Stimulated activated naive CD8-positive, alpha-beta T cell treated with anti-CD3 and anti-CD28 coated beads, Interleukin-15, amount 100 ng/mL, for 72 hours (primary cell): ENCODE measurements around the gene XIRP2.

Experiments used
- ATAC-seq: fragments of 150-1000 bp; cut with Tn5 transposase; 2 replicates; pipeline ENCODE4 v1.10.0; 2021; ENCODE audit warnings: mild to moderate bottlenecking, moderate library complexity
- DNase-seq, 2 donors: peaks; one replicate each; pipeline ENCODE4 v3.0.0; 2021 to 2022
- H3K27ac Mint-ChIP-seq, 2 donors: one replicate each; pipeline ENCODE4 v1.8.0; 2022; ENCODE audit warnings: mild to moderate bottlenecking in 2 of 2, mixed read lengths in 2 of 2, moderate library complexity in 2 of 2
- H3K27me3 Mint-ChIP-seq: one replicate; pipeline ENCODE4 v1.8.0; 2022; ENCODE audit warnings: mixed read lengths
- H3K4me1 Mint-ChIP-seq: one replicate; pipeline ENCODE4 v1.8.0; 2022; ENCODE audit warnings: mild to moderate bottlenecking, mixed read lengths
- H3K4me3 Mint-ChIP-seq, 2 donors: one replicate each; pipeline ENCODE4 v1.8.0; 2022; ENCODE audit warnings: mild to moderate bottlenecking in 2 of 2, mixed read lengths in 2 of 2, moderate library complexity in 1 of 2
- H3K9me3 Mint-ChIP-seq, 2 donors: one replicate each; pipeline ENCODE4 v1.8.0; 2022; ENCODE audit warnings: mixed read lengths in 2 of 2

The XIRP2 gene

GRCh38 chr2:166917415-166917814 is 29.1 kb downstream of the XIRP2 start:
- no peaks in the 10 kb centered on the region for H3K27me3 Mint-ChIP-seq
- no peak overlapping the region for H3K27ac Mint-ChIP-seq
- DNase-seq (no peak), ATAC-seq (no peak)
- no peaks in the 10 kb centered on the region for H3K4me1 Mint-ChIP-seq
- no peak overlapping the region for H3K4me3 Mint-ChIP-seq
- H3K9me3 Mint-ChIP-seq, result peaks cover under 1 to 1% of the 10 kb centered on the region in 2 donors

GRCh38 chr2:166921261-166921896 is 33.1 kb downstream of the XIRP2 start:
- ATAC-seq (no peak), DNase-seq (no peak)
- Mint-ChIP-seq H3K27ac (no peak overlapping the region), H3K4me1 (no peaks in the 10 kb centered on the region), H3K4me3 (no peak overlapping the region), H3K27me3 (no peaks in the 10 kb centered on the region), H3K9me3 (no peaks in the 10 kb centered on the region)

- ATAC-seq (no peak), DNase-seq (no peak)
- Mint-ChIP-seq H3K27ac (no peak overlapping the region), H3K4me1 (no peaks in the 10 kb centered on the region), H3K27me3 (no peaks in the 10 kb centered on the region), H3K4me3 (no peak overlapping the region), H3K9me3 (no peaks in the 10 kb centered on the region)
Measured at GRCh38 chr2:166924967-166925366, 36.7 kb downstream of the XIRP2 start.

- H3K4me3 Mint-ChIP-seq, result no peak overlapping the region
- no peak for ATAC-seq
- no peaks in the 10 kb centered on the region for H3K4me1 Mint-ChIP-seq
- no peaks in the 10 kb centered on the region for H3K9me3 Mint-ChIP-seq
- no peaks in the 10 kb centered on the region for H3K27me3 Mint-ChIP-seq
- H3K27ac Mint-ChIP-seq, result no peak overlapping the region
- DNase-seq, result no peak
Measured at GRCh38 chr2:166926657-166927056, 38.4 kb downstream of the XIRP2 start.

GRCh38 chr2:166932032-166932431 is 43.8 kb downstream of the XIRP2 start:
- H3K4me3 Mint-ChIP-seq, result no peak overlapping the region
- H3K27me3 Mint-ChIP-seq, result no peaks in the 10 kb centered on the region
- H3K9me3 Mint-ChIP-seq, result peaks cover 0 to 5% of the 10 kb centered on the region in 2 donors
- H3K27ac Mint-ChIP-seq, result no peak overlapping the region
- no peaks in the 10 kb centered on the region for H3K4me1 Mint-ChIP-seq
- ATAC-seq, result no peak
- no peak for DNase-seq

- H3K4me3 Mint-ChIP-seq, result no peak overlapping the region
- no peak for ATAC-seq
Measured at GRCh38 chr2:166934817-166935216, 46.5 kb downstream of the XIRP2 start.

GRCh38 chr2:166942377-166942776 is 54.1 kb downstream of the XIRP2 start:
- Mint-ChIP-seq H3K4me3 (no peak overlapping the region), H3K4me1 (no peaks in the 10 kb centered on the region)
- ATAC-seq, result no peak

More at GRCh38 chr2:166934817-166935216, 46.5 kb downstream of the XIRP2 start:
- H3K27ac Mint-ChIP-seq, result no peak overlapping the region
- no peaks in the 10 kb centered on the region for H3K4me1 Mint-ChIP-seq
- H3K9me3 Mint-ChIP-seq, result peaks cover 0 to 17% of the 10 kb centered on the region in 2 donors
- no peak for DNase-seq
- no peaks in the 10 kb centered on the region for H3K27me3 Mint-ChIP-seq

GRCh38 chr2:166944909-166945308 is 56.6 kb downstream of the XIRP2 start:
- H3K9me3 Mint-ChIP-seq, result peaks cover 3 to 7% of the 10 kb centered on the region in 2 donors

More at GRCh38 chr2:166942377-166942776, 54.1 kb downstream of the XIRP2 start:
- Mint-ChIP-seq H3K27me3 (no peaks in the 10 kb centered on the region), H3K27ac (no peak overlapping the region), H3K9me3 (peaks cover 3 to 9% of the 10 kb centered on the region in 2 donors)
- no peak for DNase-seq

GRCh38 chr2:166957686-166958085 is 69.4 kb downstream of the XIRP2 start:
- Mint-ChIP-seq H3K27ac (no peak overlapping the region), H3K4me3 (no peak overlapping the region), H3K9me3 (no peaks in the 10 kb centered on the region), H3K27me3 (no peaks in the 10 kb centered on the region), H3K4me1 (no peaks in the 10 kb centered on the region)
- DNase-seq (no peak), ATAC-seq (no peak)

More at GRCh38 chr2:166944909-166945308, 56.6 kb downstream of the XIRP2 start:
- Mint-ChIP-seq H3K27ac (no peak overlapping the region), H3K27me3 (no peaks in the 10 kb centered on the region), H3K4me3 (no peak overlapping the region), H3K4me1 (no peaks in the 10 kb centered on the region)
- DNase-seq (no peak), ATAC-seq (no peak)

- no peak overlapping the region for H3K27ac Mint-ChIP-seq
- no peaks in the 10 kb centered on the region for H3K4me1 Mint-ChIP-seq
- no peak overlapping the region for H3K4me3 Mint-ChIP-seq
- DNase-seq (no peak), ATAC-seq (no peak)
- H3K27me3 Mint-ChIP-seq, result no peaks in the 10 kb centered on the region
- no peaks in the 10 kb centered on the region for H3K9me3 Mint-ChIP-seq
Measured at GRCh38 chr2:166958986-166959481, 70.8 kb downstream of the XIRP2 start.

- Mint-ChIP-seq H3K4me3 (no peak overlapping the region), H3K27me3 (no peaks in the 10 kb centered on the region), H3K9me3 (no peaks in the 10 kb centered on the region), H3K4me1 (no peaks in the 10 kb centered on the region), H3K27ac (no peak overlapping the region)
- ATAC-seq (no peak), DNase-seq (no peak)
Measured at GRCh38 chr2:166959556-166959955, 71.3 kb downstream of the XIRP2 start.

- Mint-ChIP-seq H3K27me3 (no peaks in the 10 kb centered on the region), H3K4me1 (no peaks in the 10 kb centered on the region), H3K27ac (no peak overlapping the region), H3K4me3 (no peak overlapping the region), H3K9me3 (no peaks in the 10 kb centered on the region)
- DNase-seq (no peak), ATAC-seq (no peak)
Measured at GRCh38 chr2:166960702-166961270, 72.5 kb downstream of the XIRP2 start.

- no peaks in the 10 kb centered on the region for H3K9me3 Mint-ChIP-seq
- H3K4me3 Mint-ChIP-seq, result no peak overlapping the region
- H3K27ac Mint-ChIP-seq, result no peak overlapping the region
- ATAC-seq, result no peak
- no peak for DNase-seq
- H3K27me3 Mint-ChIP-seq, result no peaks in the 10 kb centered on the region
- H3K4me1 Mint-ChIP-seq, result no peaks in the 10 kb centered on the region
Measured at GRCh38 chr2:166961933-166962332, 73.7 kb downstream of the XIRP2 start.

- no peak overlapping the region for H3K4me3 Mint-ChIP-seq
- DNase-seq, result no peak
- no peak for ATAC-seq
- no peaks in the 10 kb centered on the region for H3K9me3 Mint-ChIP-seq
- H3K27me3 Mint-ChIP-seq, result no peaks in the 10 kb centered on the region
- H3K27ac Mint-ChIP-seq, result no peak overlapping the region
- H3K4me1 Mint-ChIP-seq, result no peaks in the 10 kb centered on the region
Measured at GRCh38 chr2:166969486-166969885, 81.2 kb downstream of the XIRP2 start.

GRCh38 chr2:166972002-166972401 is 83.7 kb downstream of the XIRP2 start:
- no peak overlapping the region for H3K27ac Mint-ChIP-seq
- DNase-seq (no peak), ATAC-seq (no peak)
- H3K4me1 Mint-ChIP-seq, result no peaks in the 10 kb centered on the region
- no peaks in the 10 kb centered on the region for H3K27me3 Mint-ChIP-seq
- H3K4me3 Mint-ChIP-seq, result no peak overlapping the region
- H3K9me3 Mint-ChIP-seq, result no peaks in the 10 kb centered on the region

- H3K9me3 Mint-ChIP-seq, result no peaks in the 10 kb centered on the region
- no peak for ATAC-seq
Measured at GRCh38 chr2:166972418-166972817, 84.1 kb downstream of the XIRP2 start.

More at GRCh38 chr2:166972418-166972817, 84.1 kb downstream of the XIRP2 start:
- no peak overlapping the region for H3K4me3 Mint-ChIP-seq
- no peak overlapping the region for H3K27ac Mint-ChIP-seq
- no peaks in the 10 kb centered on the region for H3K4me1 Mint-ChIP-seq
- DNase-seq, result no peak
- no peaks in the 10 kb centered on the region for H3K27me3 Mint-ChIP-seq
